HepG2 (cell line): ENCODE measurements around the gene MAP3K20.

Source experiments
- POLR2AphosphoS5 ChIP-seq: IDR thresholded peaks from 2 replicates; pipeline ENCODE4 v1.6.1; 2012; ENCODE audit warnings: low read depth, low read length
- ZFX ChIP-seq: sonication (generic); formaldehyde crosslinking; IDR thresholded peaks from 2 replicates; pipeline ENCODE4 v1.4.0; 2020; ENCODE audit warnings: mild to moderate bottlenecking, low read depth, missing genetic modification reagents, moderate library complexity
- ZNF451 ChIP-seq: sonication (generic); formaldehyde crosslinking; IDR thresholded peaks from 2 replicates; pipeline ENCODE4 v1.5.0; 2020; ENCODE audit warnings: mild to moderate bottlenecking, missing genetic modification reagents

DNA sequence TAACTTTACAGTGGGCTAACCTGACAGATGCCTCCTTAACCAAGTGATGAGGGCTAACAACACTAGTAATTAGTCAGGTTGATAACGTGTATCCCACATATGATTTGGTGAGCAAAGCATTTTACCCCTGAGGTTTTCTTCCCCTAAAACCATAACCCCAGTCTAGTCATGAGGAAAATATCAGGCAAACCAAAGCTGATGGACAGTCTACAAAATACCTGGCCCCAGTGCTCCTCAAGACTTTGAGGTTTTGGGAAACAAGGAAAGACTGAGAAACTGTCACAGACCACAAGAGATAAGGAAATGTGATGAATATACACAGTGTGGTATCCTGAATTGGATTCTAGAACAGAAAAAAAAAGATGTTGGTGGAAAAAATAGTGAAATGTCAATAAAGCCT is 28.5 kb downstream of the MAP3K20 start:
- TF ChIP-seq ZFX (CRISPR knock-in tag), result no peak
- no peak for TF ChIP-seq POLR2AphosphoS5
- TF ChIP-seq ZNF451 (CRISPR knock-in tag), result no peak
